Stimulated activated CD4-positive, alpha-beta T cell treated with anti-CD3 and anti-CD28 coated beads, Interleukin-1b, Interleukin-23, amount 100 ng/mL, for 1 hour (primary cell): Measurements from ENCODE around the gene FBXL7.

Experiments
- DNase-seq, 2 donors: peaks; one replicate each; pipeline ENCODE4 v3.0.0-alpha.2; 2020; ENCODE audit warnings: low read depth in 2 of 2

The FBXL7 gene

DNA sequence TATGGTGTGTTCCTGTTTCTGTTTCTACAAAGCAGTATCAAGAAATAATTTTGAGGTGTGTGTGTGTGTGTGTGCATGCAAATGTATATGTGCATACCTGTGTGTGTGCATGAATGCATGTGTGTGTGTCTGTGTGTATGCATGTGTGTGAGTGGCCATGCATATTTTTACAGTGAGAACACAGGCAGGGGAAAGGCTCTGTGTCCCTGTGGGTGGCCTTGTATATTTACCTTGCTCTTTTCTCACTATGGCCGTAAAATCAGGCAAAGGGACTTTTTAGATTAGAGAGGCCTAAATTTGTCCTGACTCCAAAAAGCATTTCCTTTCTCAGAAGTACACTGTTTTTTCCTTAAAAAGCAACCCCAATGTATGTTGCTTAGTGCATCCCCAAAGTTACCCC, 386.2 kb downstream of the FBXL7 start:
- DNase-seq = no peak

GRCh38 chr5:15887093-15887492, 387.1 kb downstream of the FBXL7 start:
- DNase-seq = no peak

GRCh38 chr5:15889001-15889400, 389.0 kb downstream of the FBXL7 start:
- no peak for DNase-seq

GRCh38 chr5:15893866-15894265, 393.9 kb downstream of the FBXL7 start:
- DNase-seq = no peak

GRCh38 chr5:15897656-15898055, 397.7 kb downstream of the FBXL7 start:
- DNase-seq = no peak

DNA sequence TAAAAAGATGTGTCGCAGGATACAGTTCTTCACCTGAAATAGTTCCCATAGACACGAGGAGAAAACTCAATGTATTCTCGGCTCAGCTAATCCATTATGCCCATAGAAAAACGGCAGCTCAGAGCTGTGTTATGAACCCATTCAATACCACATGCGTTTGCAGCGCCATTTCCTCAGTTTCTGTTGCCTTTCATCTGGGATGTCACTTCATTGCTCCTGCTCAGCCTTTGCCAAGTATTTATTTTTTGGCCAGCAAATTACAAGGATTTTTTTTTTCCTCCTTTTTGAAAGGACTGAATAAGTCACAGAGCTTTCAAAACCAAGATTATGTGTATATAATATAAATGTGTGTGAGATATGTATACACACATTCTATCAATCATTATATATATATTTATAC, 398.7 kb downstream of the FBXL7 start:
- DNase-seq = no peak

GRCh38 chr5:15899481-15899880, 399.5 kb downstream of the FBXL7 start:
- no peak for DNase-seq

DNA sequence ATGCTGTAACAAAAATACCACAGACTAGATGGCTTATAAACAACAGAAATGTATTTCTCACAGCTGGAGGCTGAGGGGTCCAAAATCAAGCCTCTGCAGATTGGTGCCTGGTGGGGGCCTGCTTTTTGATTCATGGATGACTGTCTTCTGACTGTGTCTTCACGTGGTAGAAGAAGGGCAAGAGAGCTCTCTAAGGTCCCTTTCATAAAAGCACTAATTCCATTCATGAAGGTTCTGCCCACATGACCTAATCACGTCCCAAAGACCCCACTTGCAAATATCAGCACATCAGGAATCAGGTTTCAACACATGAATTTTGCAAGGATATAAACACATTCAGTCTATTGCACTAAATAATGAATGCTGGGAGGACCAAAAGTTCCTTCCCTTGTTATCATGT, 401.2 kb downstream of the FBXL7 start:
- DNase-seq = no peak

DNA sequence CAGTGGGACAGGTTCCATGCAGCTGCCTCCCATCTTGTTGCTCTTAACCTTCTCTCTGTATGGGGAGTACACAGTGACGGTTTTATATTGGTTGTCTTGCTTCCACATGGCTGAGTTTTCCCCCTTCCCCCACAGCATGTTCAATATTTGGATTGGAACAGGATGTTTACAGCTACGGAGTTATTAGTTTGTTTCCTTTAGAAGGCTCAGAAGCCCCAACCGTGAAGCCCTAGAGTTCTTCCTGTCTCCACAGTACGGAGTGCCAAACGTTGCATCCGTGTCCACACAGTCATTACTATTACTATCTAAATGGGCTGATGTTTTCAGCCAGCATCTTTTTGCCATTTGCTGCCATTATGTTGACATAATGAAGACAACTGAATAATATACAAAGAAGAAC, 402.1 kb downstream of the FBXL7 start:
- DNase-seq = no peak

GRCh38 chr5:15904899-15905830, 405.2 kb downstream of the FBXL7 start:
- no peak for DNase-seq

- no peak for DNase-seq
These were observed 414.7 kb downstream of the FBXL7 start for GRCh38 chr5:15914638-15915037.

DNA sequence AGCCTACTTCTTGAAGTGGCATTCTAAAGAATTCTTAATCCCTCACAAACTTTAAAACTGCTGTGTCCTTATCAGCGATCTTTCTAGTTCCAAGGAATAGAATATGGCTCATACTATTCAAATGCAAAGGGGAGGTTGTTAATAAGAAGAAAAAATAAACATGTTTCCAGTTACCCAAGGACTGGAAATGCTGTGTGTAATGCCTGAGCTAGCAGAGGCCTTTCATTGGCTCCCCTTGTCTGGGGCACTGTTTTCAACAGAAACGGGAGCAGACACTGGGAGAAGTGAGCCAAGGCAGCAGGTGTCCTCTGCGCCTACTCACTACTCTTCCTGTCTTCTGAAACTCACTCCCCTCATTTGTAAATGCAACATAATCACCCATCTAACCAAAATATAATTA, 426.6 kb downstream of the FBXL7 start:
- no peak for DNase-seq

DNA sequence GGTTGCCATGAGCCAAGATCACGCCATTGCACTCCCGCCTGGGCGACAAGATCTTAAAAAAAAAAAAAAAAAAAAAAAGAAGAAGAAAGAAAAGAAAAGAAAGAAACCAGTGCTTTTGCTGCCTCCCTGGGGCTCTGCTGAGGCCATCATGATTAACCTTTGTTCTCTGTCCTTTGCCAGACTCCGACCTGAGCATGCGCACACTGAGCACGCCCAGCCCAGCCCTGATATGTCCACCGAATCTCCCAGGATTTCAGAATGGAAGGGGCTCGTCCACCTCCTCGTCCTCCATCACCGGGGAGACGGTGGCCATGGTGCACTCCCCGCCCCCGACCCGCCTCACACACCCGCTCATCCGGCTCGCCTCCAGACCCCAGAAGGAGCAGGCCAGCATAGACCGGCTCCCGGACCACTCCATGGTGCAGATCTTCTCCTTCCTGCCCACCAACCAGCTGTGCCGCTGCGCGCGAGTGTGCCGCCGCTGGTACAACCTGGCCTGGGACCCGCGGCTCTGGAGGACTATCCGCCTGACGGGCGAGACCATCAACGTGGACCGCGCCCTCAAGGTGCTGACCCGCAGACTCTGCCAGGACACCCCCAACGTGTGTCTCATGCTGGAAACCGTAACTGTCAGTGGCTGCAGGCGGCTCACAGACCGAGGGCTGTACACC, 427.9 kb downstream of the FBXL7 start:
- DNase-seq = no peak

- no peak for DNase-seq
These were observed 429.8 kb downstream of the FBXL7 start for GRCh38 chr5:15929611-15930263.

- DNase-seq = no peak
These were observed 432.1 kb downstream of the FBXL7 start for GRCh38 chr5:15932066-15932465.

- no peak for DNase-seq
These were observed 433.6 kb downstream of the FBXL7 start for GRCh38 chr5:15933259-15934207.

DNA sequence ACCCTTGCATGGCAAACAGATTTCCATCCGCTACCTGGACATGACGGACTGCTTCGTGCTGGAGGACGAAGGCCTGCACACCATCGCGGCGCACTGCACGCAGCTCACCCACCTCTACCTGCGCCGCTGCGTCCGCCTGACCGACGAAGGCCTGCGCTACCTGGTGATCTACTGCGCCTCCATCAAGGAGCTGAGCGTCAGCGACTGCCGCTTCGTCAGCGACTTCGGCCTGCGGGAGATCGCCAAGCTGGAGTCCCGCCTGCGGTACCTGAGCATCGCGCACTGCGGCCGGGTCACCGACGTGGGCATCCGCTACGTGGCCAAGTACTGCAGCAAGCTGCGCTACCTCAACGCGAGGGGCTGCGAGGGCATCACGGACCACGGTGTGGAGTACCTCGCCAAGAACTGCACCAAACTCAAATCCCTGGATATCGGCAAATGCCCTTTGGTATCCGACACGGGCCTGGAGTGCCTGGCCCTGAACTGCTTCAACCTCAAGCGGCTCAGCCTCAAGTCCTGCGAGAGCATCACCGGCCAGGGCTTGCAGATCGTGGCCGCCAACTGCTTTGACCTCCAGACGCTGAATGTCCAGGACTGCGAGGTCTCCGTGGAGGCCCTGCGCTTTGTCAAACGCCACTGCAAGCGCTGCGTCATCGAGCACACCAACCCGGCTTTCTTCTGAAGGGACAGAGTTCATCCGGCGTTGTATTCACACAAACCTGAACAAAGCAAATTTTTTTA, 436.7 kb downstream of the FBXL7 start:
- no peak for DNase-seq

DNA sequence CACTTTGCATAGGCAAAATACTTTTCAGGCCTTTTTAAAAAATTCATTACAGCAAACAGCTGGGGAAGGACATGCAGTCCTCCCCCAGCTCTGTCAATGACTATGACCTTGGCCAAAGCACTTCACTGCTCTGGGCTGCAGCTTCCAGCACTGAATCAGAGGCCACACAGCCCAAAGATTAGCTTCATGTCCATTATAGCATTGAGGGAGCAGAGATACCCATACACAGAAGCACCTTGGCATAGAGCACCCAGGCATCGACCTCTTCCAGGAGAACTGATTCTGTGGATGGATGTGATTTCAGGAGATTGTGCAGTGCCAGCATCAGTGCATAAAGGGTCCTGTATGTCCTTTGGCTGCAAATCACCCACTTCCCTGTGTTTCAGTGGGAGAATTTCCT, 437.7 kb downstream of the FBXL7 start:
- no peak for DNase-seq

DNA sequence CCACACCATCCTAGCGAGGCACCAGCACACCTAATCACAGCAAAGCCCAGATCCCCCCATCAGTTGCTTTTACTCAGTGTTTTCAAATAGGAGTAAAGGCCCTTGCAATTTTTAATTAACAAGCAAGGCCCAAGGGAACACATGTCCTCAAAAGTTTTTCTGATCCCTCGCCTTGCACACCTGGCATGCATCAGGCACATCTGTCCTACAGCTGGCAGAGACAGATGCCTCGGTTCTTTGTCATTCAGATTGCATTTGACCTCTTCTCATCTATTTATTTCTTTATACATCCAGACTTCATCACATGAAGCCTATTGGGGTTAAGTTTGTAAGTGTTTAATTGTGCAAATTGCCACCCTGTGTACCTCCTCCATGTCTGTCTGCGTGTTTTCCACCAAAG, 438.2 kb downstream of the FBXL7 start:
- no peak for DNase-seq

DNA sequence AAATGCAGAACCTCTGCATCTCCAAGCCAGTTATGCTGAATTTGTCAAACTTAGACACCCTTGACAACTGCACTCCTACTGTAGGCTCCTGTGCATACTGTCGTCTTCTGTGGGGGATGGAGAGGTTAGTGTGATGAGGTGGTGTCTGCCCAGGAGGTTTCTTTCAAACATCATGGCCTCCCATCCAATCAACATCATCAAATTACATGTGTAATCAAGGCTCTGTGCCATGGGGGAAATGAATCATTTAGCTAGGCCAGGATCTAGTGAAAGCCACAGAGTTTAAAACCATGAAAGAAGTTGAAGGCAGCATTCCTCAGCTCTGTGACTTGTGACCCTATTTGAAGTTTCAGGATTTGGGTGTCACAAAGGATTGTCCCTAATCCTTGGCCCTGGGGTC, 439.0 kb downstream of the FBXL7 start:
- no peak for DNase-seq

DNA sequence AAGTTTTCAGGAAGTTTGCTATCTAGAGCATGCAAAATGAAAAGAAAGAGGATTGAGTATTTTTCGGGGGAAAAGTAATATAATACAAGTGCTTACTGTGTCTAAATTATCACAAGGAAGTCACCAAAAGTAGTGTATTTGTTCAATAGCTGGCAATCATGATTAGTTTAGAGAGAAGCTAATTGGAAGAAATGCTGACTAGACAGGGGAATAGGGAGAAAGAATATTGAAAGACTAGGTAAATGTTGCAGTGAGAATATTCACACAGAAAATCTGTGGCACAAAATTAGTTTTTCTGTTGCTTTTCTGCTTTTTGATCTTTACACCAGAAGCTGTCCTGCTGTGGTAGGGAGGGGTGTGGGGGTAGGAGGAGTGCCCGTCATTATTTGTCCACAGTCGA, 440.9 kb downstream of the FBXL7 start:
- no peak for DNase-seq
